ENCODE results near the gene CDK14.

CDK14 gene

DNA sequence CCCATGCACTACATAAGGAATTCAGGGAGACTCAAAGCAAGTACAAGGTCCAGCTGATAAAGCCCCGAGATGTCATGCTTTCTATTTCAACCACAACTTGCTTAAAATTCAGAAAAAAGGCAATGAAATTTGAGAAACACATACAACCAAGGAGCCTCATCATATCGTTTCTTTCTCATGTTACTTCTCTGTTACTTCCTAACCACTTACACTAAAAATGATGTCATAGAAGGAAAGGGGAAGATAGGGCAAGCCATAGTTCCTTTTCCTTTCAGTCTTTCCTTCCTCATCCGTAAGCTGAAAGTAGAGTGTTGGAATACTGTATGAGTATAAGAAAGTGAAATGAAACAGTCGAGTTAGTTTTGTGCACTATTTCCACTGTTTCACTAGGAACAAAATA is 27.9 kb upstream of the CDK14 start:
- DNase-seq (ENCODE audit: low read depth), result no peak
- TF ChIP-seq, protein P1, sequence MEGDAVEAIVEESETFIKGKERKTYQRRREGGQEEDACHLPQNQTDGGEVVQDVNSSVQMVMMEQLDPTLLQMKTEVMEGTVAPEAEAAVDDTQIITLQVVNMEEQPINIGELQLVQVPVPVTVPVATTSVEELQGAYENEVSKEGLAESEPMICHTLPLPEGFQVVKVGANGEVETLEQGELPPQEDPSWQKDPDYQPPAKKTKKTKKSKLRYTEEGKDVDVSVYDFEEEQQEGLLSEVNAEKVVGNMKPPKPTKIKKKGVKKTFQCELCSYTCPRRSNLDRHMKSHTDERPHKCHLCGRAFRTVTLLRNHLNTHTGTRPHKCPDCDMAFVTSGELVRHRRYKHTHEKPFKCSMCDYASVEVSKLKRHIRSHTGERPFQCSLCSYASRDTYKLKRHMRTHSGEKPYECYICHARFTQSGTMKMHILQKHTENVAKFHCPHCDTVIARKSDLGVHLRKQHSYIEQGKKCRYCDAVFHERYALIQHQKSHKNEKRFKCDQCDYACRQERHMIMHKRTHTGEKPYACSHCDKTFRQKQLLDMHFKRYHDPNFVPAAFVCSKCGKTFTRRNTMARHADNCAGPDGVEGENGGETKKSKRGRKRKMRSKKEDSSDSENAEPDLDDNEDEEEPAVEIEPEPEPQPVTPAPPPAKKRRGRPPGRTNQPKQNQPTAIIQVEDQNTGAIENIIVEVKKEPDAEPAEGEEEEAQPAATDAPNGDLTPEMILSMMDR (IDR thresholded peaks at IDR 0.05; ENCODE audit: insufficient read depth, low read depth, low read length, missing control alignments), result no peak
- H3K4me3 ChIP-seq (ENCODE audit: low read depth, low read length), result no peak overlapping the region

DNA sequence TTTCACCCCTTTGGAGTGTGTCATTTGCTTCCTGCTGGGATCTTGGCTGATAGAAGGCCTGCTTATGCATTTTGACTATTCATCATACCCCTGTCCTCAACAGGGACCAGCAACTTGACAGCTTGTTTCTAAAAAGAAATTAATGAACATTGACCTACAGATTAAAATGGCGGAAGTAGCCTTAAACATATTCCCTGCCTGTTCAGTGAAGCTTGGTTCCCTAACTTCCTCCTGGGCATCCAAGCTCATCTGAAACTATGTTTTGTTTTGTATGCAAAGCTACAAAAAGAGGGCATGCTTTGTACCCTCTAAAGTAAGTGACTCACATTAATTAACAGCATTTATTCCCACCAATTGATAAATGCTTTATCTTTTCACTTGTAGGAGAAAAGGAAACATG is 26.8 kb upstream of the CDK14 start:
- TF ChIP-seq, protein P1 (IDR thresholded peaks at IDR 0.05; ENCODE audit: insufficient read depth, low read depth, low read length, missing control alignments), result no peak
- no peak for DNase-seq (ENCODE audit: low read depth)
- H3K4me3 ChIP-seq (ENCODE audit: low read depth, low read length), result no peak overlapping the region

DNA sequence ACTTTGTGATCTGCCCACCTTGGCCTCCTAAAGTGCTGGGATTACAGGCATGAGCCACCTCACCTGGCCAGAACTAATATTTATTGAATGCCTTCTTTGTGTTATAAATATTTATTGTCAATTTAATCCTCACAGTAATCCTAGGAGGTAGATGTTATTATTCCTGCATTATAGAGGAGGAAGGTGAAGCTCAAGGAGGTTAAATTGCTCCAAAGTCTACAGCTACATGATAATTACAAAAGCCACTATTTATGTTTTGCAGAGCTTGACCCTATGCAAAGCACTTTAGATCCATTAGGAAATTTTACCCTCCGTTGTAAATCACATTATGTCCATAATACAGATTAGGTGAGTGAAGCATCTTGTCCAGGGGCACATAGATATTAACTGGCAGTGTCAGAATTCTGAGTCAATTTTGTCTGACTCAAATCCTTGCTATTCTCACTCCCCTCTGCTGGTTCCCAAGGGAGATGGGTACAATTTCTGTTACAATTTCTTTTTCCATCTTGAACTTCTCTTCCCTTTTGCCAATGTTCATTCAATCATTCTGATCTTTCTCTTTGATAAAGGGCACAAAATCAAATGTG is 25.7 kb upstream of the CDK14 start:
- TF ChIP-seq, protein P1 (IDR thresholded peaks at IDR 0.05; ENCODE audit: insufficient read depth, low read depth, low read length, missing control alignments), result no peak

DNA sequence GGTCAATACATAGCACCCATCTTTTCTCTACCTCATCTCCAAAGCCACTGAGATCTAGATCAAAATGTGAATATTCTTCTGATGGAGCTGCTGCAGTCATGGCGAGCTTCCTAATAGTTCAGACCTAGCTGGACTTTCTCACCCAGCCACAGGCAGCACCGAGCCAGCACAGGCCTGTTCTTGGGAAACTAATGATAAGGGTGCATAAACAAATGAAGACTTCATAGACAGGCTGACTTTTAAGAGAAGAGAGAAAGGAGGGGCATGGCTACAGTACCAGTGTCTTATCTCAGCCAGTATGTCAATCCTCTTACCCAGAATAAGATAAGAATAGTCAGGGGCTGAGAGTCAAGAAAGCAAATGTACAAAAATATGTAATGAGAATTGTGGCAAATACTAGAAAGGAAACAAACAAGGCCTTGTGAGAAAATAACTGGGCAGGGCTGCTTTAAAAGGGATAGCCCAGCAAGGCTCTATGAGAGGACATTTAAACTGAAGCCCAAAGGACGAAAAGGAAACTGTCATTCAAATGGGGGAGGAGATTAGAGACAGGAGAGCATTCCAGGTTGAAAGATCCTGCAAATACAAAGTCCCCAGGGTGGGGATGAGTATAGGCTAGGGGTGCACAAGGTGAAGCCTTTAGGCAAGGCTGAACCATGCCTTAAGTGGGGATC is 21.8 kb upstream of the CDK14 start:
- no peak overlapping the region for H3K4me3 ChIP-seq (ENCODE audit: low read depth, low read length)
- TF ChIP-seq, protein P1 (IDR thresholded peaks at IDR 0.05; ENCODE audit: insufficient read depth, low read depth, low read length, missing control alignments), result no peak
- DNase-seq (ENCODE audit: low read depth), result no peak

More for the DNA sequence above, 25.7 kb upstream of the CDK14 start:
- DNase-seq (ENCODE audit: low read depth), result no peak
- no peak overlapping the region for H3K4me3 ChIP-seq (ENCODE audit: low read depth, low read length)

DNA sequence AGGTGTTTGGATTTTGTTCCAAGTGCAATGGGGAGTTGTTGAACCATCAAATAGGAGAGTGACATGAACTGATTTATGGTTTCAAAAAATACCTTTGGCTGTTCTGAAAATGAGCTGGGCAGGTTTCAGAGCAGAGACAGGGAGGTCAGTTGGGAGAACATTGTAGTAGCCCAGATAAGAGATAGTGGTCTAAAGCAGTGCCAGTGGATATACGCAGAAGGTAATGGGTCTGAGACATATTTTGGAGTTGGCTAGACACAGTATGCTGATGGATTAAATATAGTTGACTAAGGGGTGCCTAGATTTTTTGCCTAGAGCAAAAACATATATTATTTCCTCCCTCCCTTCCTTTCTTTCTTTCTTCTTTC is 21.3 kb upstream of the CDK14 start:
- TF ChIP-seq, protein P1 (IDR thresholded peaks at IDR 0.05; ENCODE audit: insufficient read depth, low read depth, low read length, missing control alignments), result no peak
- H3K4me3 ChIP-seq (ENCODE audit: low read depth, low read length), result no peak overlapping the region
- no peak for DNase-seq (ENCODE audit: low read depth)

DNA sequence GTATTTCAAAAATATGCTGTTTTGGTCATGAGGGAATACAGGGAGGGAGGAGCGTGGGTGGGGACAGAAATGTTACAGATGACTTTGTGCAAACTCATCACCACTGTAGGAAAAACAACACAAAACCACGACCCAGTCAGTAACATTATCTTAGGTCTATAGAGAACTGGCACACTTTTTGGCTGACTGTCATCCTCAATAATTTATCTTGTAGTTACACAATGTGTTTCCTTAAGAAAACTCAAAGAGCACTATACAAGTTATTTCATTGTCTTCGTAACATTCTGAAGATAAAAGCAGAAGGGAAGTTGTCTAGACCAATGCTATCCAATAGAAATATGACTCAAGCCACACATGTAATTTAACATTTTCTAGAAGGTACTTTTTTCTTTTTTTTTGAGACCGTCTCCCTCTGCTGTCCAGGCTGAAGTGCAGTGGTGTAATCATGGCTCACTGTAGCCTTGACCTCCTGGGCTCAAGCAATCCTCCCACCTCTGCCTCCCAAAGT is 16.9 kb upstream of the CDK14 start:
- no peak for DNase-seq (ENCODE audit: low read depth)
- no peak overlapping the region for H3K4me3 ChIP-seq (ENCODE audit: low read depth, low read length)
- TF ChIP-seq, protein P1 (IDR thresholded peaks at IDR 0.05; ENCODE audit: insufficient read depth, low read depth, low read length, missing control alignments), result no peak

Data from GM12865 (cell line).